GM21737 (cell line): ENCODE results near the gene NARF.

Source experiments
- ATAC-seq: cut with Tn5 transposase; IDR thresholded peaks from one replicate; pipeline ENCODE4 v1.9.1; 2021; ENCODE audit warnings: mild to moderate bottlenecking, moderate library complexity; ENCODE audit not compliant: unreplicated experiment

The NARF gene

GRCh38 chr17:82470065-82470464, 11.5 kb downstream of the NARF start:
- ATAC-seq = no peak

GRCh38 chr17:82474223-82475010, 15.9 kb downstream of the NARF start:
- no peak for ATAC-seq

DNA sequence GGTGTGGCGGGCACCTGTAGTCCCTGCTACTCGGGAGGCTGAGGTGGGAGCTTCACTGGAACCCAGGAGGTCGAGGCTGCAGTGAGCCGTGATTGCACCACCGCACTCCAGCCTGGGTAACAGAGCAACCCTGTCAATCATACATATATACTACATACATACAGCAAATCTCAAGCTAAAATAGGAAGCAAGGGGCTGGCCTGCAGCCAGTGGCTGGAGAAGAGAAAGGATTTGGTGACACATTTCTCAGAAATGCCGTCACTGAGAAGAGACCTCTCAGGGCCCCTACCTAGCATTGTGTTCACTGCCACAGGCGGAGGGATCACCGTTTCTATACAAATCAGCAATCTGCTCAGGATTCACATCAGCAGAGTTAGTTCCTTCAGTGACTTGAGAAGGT, 16.9 kb downstream of the NARF start:
- ATAC-seq = no peak

DNA sequence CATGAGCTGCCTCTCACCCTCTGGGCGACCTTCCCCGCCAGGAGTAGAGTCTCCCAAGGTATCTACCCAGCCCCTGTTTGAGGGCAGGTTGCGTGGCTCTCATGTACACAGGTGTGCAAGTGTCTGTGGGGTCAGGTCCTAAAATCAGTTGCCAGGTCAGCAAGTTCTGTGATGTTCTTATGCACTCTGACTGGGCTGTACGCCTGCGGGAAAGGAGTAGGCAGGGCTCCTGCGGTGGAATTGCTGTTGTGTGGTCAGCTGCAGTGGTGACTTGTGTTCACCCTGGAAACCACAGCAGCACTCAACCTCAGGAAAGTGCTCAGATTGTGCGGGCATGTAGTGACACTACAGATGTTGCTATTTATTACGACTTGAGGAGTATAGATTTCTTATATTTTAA, 19.4 kb downstream of the NARF start:
- ATAC-seq = no peak

- ATAC-seq = no peak
Measured at GRCh38 chr17:82479602-82480001, 21.1 kb downstream of the NARF start.

DNA sequence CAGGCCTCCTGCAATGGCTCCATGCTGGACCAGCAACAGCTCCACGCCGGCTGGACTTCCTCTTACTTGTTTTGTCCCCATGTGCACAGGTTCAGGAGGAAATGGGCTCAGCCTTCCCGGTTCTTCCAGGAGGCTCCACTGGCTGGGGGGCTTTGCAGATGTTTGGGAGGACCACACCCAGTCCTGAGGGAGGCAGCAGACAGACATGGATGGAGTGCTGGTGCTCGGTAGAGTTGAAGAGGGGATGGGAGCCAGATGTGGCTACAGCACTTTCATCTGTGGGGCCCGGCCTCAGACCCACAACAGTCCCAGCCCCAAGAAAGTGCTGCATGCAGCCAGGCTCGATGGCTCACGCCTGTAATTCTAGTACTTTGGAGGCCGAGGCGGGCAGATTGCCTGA, 21.8 kb downstream of the NARF start:
- no peak for ATAC-seq

DNA sequence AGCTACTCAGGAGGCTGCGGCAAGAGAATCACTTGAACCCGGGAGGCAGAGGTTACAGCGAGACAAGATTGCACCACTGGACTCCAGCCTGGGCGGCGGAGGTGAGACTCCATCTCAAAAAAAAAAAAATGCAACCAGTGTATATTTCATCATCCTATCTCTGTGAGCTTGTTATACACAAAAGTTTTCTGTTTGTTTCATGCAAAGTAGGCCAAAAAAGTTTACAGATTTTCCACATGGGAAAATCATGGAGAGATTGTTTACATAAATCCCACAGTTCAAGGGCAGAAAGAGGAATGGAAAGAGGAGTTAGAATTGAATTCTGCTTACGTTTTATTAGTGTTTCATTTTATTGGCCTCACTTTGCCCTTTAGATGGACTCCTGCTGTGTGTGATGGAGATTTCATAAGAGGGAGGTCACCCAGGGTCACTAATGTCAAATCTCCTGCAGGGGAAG, 24.7 kb downstream of the NARF start:
- ATAC-seq = no peak

GRCh38 chr17:82483836-82484235, 25.3 kb downstream of the NARF start:
- no peak for ATAC-seq

DNA sequence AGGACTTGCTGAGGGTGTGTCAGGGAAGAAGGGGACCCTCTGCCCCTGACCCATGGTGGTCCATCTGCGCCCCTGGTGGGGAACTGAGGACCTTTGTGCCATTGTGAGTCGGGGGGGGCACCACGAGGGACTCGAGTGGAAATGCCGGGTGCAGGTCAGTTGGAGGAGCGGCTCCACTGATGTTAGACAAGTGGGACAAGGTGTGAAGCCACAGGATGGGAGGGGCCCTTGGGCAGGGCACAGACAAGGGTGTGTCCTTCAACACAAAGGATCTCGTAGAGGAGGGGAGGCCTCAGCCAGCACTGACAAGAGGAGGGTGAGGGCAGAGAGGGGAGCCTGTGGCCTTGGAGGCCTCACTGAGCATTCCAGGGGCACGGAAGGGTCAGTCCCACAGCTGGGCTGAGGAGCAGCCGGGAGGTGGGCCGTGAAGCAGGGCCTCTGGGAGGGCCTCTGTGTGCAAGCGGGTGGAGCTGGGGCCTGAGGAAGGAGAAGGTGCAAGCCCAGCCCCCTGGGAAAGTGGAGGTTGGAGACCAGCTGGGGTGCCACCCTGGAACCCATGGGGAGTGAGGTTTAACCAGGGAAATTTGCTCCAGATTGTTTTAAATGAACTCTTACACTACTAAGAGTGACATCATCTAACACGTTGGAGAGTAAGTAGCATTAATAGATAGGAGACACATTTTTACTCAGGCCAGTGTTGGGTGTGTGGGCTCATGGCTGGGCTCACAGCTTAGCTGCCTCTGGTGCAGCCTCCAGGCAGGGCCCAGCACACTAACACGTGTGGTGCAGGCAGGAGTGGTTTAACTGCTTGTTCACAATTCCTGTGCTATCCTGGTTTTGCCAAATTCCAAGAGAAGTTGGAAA, 27.9 kb downstream of the NARF start:
- ATAC-seq = no peak

DNA sequence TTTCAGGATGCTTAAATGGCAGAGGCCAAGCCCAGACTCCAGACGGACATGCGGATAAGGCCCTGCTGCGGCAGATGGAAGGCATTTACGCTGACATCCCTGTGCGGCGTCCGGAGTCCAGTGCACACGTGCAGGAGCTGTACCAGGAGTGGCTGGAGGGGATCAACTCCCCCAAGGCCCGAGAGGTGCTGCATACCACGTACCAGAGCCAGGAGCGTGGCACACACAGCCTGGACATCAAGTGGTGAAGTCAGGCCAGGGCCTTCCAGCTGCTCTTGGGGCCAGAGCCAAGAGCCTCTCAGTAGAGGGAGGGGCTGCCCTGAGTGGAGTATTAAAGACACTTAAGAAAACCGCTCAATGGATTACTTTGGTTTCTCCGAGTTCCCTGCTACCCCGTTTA, 29.4 kb downstream of the NARF start:
- no peak for ATAC-seq

DNA sequence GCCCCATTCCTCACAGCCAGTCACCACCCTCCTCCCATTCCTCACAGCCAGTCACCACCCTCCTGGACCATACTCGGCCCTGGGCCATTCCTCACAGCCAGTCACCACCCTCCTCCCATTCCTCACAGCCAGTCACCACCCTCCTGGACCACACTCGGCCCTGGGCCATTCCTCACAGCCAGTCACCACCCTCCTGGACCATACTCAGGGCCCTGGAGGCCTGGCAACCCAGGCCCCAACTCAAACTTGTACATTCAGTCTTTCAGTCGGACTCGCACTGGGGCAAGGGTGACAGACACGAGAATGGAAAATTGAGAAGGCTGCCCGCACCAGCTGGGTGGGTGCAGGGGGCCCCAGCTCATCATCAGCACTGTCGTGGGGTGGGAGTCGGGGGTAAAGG, 30.6 kb downstream of the NARF start:
- no peak for ATAC-seq

DNA sequence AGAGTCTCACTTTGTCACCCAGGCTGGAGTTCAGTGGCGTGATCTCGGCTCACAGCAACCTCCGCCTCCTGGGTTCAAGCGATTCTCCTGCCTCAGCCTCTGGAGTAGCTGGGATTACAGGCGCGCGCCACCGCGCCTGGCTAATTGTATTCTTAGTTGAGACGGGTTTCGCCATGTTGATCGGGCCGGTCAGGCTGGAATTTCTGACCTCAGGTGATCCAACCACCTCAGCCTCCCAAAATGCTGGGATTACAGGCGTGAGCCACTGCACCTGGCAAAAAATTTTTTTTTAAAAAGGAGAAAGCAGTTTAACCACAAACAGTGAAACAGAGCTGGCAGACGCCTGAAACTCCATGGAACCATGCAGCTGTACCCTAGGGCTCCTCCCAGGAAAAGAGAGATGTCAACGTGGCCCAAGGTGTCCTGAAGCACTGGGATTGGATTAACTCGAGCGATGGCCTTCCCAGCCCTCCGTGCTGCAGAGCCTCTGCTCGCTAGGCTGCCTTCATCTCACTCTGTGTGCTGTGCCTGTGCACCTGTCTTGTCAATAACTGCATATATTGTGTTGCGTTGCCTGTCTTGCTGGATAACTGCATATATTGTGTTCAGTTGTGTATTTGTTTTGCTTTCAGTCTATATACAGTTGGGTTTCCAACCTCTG, 31.4 kb downstream of the NARF start:
- ATAC-seq = no peak

DNA sequence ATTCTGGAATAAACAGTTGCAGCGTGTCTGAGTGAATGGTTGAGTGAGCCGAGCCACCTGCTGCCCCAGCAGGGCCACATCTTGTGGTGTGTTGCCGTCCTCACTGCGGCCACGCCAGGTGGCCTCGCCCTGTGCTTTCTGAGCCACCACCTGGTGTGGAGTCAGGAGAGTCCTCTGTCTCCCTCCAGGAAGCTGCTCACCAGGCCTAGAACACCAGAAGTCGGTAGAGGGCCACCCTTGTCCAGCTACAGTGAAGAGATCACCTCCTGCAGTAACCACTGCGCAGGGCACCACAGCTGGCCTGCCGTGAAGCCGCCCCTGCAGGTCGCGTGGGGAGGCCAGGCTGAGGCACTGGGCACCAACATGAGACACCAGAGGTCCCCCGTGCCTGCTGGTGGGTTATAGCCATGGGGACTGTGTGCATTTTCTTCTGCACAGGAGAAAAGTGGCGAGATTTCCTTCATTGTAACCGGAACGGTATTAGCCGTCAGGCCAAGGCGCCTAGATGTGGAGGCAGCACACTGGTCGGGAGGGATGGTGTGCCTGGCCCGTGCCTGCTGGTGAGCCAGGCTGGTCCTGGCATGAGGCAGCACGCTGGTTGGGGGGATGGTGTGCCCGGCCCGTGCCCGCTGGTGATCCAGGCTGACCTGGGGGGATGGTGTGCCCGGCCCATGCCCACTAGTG, 32.1 kb downstream of the NARF start:
- no peak for ATAC-seq

DNA sequence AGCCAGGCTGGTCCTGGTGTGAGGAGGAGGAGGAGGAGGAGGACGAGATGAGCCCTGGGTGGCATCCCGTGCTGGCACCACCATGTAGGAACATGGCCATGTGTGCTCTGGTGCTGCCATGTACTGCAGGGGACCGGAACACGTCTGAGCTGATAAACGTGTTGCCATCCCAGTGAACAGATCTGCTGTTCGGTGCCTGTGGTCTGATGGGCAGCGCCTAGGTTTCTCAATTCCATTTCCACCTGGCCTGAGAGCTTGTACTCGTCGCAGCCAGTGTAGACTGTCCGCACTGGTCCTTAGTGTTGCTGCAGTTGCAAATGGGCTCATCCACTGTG, 32.6 kb downstream of the NARF start:
- no peak for ATAC-seq

- ATAC-seq = no peak
Measured at GRCh38 chr17:82491533-82491932, 33.0 kb downstream of the NARF start.

DNA sequence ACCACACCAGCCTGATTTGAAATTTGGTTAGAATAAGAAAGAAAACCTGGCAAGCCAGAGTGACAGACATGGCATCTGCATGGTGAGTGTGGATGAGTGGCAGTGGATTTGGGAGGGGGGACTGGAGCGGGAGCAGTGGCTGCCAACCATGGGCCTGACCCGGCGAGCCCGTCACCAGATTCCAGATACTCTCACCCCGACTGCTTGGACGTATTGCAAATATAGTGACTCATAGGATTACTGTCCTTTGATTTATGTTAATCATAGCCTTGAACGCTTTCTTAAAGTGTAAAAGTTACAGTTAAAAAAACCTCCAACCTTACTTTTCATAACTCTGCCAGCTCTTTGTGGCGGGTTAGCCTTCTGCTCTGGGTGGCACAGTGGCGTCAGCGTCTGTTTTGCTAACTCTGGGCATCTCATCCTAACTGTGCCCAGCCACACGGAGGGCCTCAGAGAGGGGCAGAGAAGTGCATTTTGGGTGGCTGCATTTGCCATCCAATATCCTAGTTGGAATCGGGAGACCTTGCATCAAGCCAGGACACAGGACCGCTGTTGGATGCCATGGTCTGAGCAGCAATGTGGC, 34.2 kb downstream of the NARF start:
- no peak for ATAC-seq

DNA sequence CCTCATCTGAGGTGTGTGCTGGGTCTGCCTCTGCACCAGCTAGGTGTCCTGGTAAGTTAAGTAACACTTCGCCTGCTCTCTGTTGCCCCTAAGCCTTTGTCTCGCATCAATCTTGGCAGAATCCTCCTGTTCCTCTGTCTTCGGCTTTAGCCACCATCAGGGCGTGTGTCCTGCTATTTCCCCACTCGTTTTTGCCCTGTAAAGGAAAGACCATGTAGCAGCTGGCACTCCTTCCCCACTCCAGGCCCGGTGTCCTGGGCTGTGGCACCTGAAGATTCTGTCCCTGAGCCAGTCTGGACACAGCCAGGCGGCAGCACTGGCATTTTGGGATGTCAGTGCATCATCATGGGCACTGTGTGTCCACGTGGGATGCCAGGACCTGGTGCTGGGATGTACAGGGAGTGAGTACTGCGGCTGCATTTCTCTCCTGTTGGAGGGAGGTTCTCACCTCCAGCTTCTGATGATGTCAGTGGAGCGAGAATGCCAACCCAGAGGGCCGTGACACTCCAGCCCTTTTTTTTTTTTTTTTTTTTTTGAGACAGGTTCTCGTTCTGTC, 34.8 kb downstream of the NARF start:
- no peak for ATAC-seq

DNA sequence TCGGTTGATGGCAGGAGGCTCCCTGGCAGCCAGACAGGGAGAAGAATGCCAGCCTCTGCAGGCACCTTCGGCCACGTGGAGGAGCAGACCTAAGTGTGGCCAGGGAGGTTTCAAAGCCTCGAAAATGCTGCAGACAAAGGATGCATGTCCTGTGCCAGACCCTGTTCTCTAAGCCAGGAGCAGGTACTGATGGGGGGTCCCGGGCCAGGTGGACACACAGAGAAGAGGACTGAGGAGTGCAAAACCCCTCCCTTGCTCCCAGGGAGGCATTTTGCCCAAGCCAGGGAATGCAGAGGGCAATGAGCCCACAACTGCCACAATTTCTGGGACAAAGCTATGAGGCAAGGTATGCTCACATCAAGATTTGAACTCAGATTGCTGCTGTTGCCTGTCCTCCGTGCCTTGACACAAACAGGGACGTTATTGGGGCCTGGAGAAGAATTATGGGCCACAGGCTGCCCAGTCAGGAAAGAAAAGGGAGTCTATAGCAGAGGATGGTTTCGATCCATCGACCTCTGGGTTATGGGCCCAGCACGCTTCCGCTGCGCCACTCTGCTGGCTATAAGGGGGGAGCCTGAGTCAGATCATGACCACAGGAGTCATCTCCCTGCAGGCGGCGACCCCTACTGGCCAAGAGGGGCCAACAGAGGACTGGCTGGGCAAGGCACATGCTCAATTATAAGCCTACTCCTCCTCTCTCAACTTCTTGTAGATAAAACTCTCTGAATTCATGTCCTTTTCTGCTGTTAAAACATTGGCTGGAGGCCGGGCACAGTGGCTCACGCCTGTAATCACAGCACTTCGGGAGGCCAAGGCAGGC, 35.9 kb downstream of the NARF start:
- ATAC-seq = no peak

DNA sequence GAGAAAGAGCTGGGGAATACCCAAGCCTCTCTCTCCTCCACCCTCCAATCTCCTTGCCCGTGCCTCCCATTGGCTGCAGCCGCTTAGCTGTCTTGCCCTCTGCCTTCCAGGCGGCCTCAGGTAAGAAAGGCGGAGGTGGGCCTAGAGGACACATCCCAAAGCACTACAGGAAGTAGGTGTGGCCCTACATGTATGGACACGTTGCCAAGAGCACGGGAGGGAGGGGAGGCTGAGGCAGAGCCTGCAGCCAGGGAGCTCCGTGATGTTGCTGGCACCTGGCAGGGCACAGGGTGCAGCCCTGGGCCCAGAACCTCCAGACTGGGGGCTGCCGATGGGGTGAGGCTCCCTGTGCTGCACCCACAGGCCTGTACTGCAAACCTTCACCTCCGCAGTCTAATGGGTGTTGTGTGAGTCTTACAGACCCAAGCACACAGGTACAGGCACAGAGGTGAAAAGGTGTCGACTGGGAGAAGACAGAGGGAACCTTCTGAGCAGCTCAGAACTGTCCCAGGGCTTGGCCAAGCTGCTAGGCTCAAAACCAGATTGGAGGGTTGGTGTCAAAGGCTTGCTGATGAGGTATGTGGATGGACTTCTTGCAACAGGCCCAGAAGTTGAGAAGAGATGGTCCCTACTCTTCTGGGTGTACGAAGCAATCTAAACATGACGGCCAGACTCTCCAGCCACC, 37.4 kb downstream of the NARF start:
- ATAC-seq = no peak
